ENCODE data around the gene NAA60.
"Not testable (repeated sequence)": the region's sequence is repeated elsewhere in the genome, so short reads cannot be mapped to it uniquely, and the experiment has no call there.

Gene NAA60

DNA sequence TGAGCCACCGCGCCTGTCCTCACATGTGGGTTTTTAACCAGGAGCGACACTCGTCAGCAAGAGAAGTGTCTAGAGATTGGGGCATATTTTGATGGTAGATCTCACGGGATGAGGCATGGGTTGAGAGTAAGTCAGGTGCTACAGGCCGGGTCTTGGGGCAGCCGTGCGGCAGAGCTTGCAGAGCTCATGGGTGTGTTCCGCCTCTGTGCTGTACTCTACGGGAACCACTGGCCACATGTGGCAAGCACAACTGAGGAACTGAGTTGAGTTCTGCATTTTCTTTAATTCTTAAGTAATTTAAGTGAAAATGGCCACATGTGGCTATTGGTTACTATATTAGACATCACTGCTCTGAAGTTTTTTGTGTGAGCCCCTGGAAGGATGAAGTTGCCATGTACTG is 66.9 kb downstream of the NAA60 start:
- no peak for DNase-seq (ENCODE audit: low spot score)

DNA sequence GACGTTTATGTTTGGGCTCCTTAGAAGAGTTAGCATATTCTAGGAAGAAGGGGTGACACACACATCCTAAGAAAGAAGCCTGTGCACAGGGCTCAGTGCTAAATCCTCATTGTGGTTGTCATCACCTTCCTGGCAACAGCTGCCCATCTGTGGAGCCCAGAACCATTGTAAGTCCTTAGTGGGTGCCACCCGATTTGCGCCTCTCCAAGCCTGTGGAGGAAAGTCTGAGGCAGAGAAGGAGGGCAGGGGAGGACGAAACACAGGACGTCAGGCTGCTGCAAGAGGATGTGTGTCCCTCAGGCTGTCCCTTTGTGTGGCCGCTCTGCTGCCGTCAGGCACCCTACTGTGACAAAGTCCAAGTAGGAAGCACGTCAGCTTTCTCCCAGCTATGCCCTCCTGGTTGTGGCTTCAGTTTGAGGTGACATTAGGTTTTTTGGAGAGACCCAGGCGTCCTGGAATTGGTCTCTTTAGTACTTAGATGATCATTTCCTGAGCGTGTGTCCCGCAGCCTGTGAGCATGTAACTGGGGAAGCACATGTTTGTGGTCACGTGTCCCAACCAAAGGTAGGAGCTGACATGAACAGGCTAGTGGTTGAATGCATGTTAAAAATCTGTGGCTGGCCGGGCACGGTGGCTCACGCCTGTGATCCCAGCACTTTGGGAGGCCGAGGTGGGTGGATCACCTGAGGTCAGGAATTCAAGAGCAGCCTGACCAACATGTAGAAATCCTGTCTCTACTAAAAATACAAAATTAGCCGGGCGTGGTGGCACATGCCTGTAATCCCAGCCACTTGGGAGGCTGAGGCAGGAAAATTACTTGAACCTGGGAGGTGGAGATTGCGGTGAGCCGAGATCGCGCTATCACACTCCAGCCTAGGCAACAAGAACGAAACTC is 68.1 kb downstream of the NAA60 start:
- DNase-seq (ENCODE audit: low spot score) = no peak

DNA sequence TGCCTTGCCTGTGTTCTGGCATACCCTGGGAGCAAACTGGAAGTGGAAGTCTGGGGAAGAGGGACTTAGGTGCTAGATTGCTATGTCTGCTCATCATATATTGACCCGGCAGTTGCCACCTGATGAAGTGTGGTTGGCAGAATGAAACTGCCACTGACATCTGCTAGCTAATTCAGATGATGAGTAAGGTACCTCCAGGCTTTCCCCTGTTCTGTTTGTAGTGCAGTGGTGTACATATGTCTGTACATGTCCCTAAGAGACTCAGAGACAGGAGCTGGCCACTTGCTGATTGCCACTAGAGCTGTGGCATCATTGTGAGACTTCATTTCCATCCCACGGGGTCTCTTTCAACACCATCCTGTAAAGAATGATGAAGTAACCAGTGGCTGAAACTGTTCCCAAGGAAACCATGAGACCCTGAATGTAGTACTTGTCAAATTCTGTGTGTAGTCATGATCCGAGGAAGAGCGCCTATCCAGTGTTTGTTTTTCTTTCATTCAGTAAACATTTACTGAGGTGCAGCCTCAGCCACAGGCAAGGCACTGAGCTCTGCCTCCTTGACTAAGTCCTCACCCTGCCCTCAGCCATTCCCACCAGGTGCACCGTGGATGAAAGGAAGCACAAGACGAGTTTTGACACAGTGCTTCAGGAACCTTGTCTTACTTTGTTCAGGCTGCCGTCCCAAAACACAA is 70.6 kb downstream of the NAA60 start:
- no peak for DNase-seq (ENCODE audit: low spot score)

DNA sequence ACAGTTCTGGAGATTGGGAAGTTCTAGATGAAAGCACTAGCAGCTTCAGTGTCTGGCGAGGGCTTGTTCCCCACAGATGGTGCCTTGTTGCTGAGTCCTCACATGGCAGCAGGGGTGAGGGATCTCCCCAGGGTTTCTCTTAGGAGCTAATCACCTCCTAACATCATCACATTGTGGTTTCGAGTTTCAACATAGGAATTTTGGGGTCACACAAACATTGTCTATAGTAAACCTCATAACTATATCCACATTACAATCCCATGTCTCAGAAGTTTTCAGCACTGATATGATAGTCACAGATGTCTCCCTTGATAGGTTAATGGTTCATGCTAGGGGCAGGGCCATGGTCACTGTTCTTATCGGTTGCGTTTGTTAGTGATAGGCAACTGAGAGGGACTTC is 71.1 kb downstream of the NAA60 start:
- DNase-seq (ENCODE audit: low spot score) = peak; percentile 23

DNA sequence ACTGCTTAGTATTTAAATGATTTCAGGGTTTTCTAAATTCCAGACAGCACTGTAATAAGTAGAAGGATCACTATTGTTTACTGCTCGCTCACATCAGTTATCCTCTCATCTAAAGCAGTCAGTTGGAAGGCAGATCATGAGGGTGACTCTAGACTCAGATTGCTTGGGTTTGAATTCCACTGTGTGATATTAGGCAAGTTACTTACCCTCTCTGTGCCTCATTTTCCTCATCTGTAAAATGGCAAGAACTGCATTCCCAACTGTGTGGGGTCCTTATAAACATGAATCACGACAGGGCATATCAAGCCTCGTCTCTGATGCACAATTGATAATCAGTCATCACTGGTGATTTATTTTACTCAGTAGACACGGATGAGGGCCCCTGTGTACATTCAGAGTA is 72.4 kb downstream of the NAA60 start:
- no peak for DNase-seq (ENCODE audit: low spot score)

- no peak for DNase-seq (ENCODE audit: low spot score)
Measured at GRCh38 chr16:3518292-3518985, 75.0 kb downstream of the NAA60 start.

DNA sequence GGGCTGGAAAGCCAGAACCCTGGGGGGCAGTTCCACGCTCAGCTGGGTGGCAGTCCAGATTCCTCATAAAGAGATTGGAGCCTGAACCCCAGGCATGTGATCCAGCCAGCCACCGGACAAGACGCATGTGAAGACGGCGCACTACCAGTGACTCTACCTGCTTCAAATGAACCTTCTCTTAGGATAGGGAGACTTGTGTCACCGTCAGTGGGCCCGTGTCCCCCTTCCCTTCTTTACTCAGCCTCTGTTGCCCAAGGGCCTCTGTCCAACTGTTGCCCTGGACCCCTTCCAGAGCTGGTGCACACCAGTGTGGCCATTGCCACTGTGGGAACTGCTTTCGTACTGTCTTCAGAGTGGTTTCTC is 75.5 kb downstream of the NAA60 start:
- no peak for DNase-seq (ENCODE audit: low spot score)

DNA sequence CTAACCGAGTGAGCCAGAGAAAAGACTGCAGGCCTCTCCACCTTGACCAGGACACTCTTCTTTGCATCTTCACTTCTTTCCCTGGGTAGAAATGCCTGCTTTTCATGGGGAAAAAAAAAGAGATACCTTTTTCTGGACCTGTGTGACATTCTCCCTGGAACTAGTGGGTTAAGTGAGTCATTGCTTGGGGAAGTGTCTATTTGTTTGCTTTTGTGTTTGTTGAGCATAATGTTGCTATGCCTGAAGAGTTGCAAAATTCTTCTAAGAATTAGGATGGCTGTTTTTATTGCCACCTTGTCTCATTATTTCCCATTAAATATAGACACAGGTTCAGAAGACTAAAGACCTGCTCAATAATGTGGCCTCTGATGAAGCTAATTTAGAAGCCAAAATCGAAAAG is 76.1 kb downstream of the NAA60 start:
- peak; percentile 22 for DNase-seq (ENCODE audit: low spot score)

- DNase-seq (ENCODE audit: low spot score) = peak; percentile 37
Measured at GRCh38 chr16:3520413-3520812, 76.9 kb downstream of the NAA60 start.

DNA sequence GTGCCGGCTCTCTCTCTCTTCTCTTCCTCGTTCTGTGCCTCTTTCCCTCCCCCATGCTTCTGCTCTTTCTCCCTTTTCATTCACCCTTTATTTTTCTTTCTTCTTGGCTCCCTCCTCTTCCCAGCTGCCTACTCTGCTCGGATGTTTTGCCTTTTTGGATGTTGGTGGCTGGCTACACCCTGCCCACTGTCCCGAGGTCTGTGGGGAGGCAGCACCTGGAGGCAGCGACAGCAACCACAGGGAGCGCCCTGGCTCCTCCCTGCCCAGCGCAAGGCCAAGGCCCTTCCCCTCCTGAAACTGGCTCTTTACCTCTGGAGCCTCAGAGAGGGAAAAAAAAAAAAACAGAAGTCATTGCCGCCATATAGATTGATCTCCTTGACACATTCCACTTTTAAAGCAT is 77.4 kb downstream of the NAA60 start:
- DNase-seq (ENCODE audit: low spot score) = no peak

DNA sequence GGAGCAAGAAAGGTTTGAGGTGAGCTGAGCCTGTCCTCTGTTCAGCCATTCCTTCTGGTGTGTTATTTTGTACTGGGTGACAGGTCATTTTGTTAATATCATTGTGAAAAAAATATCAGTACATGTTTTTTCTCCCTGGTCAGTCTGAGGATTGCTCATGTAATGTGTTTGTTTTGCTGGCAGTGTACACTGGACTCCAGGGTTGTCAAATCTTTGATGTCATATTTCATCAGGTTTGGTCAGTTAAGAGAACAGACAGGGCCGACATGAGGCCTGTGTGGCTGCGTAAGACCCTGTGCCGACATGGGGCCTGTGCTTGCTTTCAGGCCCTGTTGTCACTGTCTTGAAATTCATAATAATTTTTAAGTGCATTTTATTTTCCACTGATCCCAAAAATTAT is 79.8 kb downstream of the NAA60 start:
- no peak for DNase-seq (ENCODE audit: low spot score)

GRCh38 chr16:3525951-3526350 is 82.5 kb downstream of the NAA60 start:
- no peak for DNase-seq (ENCODE audit: low spot score)

DNA sequence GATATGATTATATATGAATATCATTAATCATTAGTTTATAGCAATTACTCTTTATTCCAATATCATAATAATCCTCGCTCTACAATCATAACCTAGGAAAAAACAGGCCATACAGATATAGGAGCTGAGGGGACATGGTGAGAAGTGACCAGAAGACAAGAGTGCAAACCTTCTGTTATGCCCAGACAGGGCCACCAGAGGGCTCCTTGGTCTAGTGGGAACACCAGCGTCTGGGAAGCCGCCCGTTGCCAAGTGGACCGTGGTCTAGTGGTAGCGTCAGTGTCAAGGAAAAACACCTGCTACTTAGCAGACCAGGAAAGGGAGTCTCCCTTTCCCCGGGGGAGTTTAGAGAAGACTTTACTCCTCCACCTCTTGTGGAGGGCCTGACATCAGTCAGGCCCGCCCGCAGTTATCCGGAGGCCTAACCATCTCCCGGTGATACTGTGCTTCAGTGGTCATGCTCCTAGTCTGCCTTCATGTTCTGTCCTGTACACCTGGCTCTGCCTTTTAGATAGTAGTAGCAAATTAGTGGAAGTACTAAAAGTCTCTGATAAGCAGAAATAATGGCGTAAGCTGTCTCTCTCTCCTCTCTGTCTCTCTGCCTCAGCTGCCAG is 83.8 kb downstream of the NAA60 start:
- not testable (repeated sequence) for DNase-seq (ENCODE audit: low spot score)

DNA sequence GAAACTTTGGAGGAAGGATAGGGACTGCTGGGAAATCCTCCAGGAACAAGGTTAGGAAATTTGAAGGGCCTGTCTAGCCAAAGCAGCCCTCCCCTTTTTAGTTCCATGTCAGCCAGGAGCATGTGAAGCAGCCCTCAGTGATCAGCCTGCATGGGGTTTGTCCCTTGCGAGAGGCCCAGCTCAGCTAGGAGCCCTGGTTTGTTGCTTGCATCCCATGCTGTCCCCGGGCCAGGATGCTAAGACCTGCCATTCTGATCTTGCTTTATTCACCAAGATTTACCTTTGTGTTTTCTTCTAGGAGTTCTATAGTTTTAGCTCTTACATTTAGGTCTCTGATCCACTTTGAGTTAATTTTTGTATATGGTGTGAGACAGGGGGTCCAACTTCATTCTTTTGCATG is 84.9 kb downstream of the NAA60 start:
- DNase-seq (ENCODE audit: low spot score) = no peak

GRCh38 chr16:3529175-3529574 is 85.7 kb downstream of the NAA60 start:
- no peak for DNase-seq (ENCODE audit: low spot score)

DNA sequence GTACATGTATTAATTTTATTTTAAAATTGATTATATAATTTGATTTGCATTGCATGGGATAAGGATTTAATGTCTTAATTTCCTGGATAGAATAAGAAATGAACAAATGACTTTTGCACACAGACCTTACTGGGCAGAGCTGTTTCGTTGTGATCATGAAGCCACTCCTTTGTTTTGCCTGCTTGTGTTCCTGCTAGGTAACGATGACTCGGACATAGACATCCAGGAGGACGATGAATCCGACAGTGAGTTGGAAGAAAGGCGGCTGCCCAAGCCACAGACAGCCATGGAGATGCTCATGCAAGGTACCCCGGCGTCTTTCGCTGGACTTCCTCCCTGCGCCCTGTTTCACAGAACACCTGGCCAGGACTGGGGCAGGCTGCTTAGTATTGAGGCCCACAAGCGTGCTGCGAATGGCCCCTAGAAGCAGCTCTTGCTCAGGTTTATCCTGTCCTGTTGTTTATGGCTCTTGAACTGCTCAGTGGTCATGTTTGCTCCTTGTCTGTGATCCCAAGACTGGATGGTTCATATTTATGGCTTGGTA is 87.0 kb downstream of the NAA60 start:
- DNase-seq (ENCODE audit: low spot score) = no peak

GRCh38 chr16:3532741-3533140 is 89.3 kb downstream of the NAA60 start:
- no peak for DNase-seq (ENCODE audit: low spot score)

DNA sequence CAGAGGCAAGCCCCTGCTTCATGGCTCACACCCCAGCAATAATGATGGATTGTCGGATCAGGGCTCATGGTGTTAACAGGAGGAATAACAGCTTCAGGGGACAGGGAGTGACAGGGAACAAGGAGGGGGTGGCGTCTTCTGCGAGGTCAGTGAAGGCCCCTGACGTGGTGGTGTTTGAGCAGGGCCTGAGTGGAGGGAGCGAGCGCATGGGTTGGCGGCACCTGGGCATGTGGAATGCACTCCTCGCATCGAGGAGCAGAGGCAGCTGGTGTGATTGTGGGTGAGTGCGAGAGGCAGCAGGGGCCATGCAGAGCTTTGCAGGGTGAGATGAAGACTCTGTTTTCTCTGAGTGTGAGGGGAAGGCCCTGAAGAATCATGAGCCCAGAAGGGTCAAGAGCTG is 90.6 kb downstream of the NAA60 start:
- DNase-seq (ENCODE audit: low spot score) = no peak

- peak; percentile 44 for DNase-seq (ENCODE audit: low spot score)
Measured at GRCh38 chr16:3536271-3536731, 92.8 kb downstream of the NAA60 start.

All from AG08395 (cell line).